HCT116 (cell line): ENCODE results near the gene ADGRL3. TPM values are rescaled to one million over a fixed set of nuclear protein-coding genes. Genes with fewer than 3 reads are reported as not detected.

Experiments
- ATAC-seq: fragments of 200-7000 bp; cut with Tn5 transposase; 2 replicates; pipeline ENCODE4 v1.9.1; 2020; ENCODE audit warnings: mild to moderate bottlenecking, moderate library complexity
- BruUV-seq: library from RNA; stranded (reverse); fragments of 400-500 nt; replicated peaks from 2 replicates; lab custom pipeline; 2021; lab: Mats Ljungman, UMichigan
- CTCF ChIA-PET: fragments of 300-600 bp; sonication (Branson Sonifier 250); formaldehyde crosslinking; loops from one replicate; lab custom pipeline; 2021; ENCODE audit warnings: antibody characterized with exemption; lab: Charles Lee
- POLR2A ChIA-PET: fragments of 300-600, 350-600 bp; sonication (Branson Sonifier 250); formaldehyde crosslinking; loops from one replicate; lab custom pipeline; 2021; ENCODE audit warnings: antibody characterized with exemption; lab: Charles Lee
- RAD21 ChIA-PET, 2 experiments: fragments of 300-600 bp; sonication (Branson Sonifier 250); formaldehyde crosslinking; loops; one replicate each; lab custom pipeline; 2023; ENCODE audit warnings: low total read pairs in 2 of 2; ENCODE audit not compliant: uncharacterized antibody in 2 of 2, unreplicated experiment in 2 of 2, low non-redundant PET in 1 of 2; lab: Charles Lee
- DNase-seq: peaks from one replicate; pipeline ENCODE4 v3.0.0-alpha.2; 2010; ENCODE audit warnings: low read depth, low spot score
- H2AFZ ChIP-seq: fragments of 200-600 bp; shearing (Covaris generic), sonication (generic); 2 replicates; pipeline ENCODE4 v1.6.1; 2017; ENCODE audit warnings: low read depth, mixed run types, mixed read lengths, antibody characterized with exemption, low read length; ENCODE audit not compliant: poor library complexity, severe bottlenecking
- H3K27ac ChIP-seq: 2 replicates; pipeline ENCODE4 v1.5.1; 2012; ENCODE audit warnings: low read depth, low read length
- H3K27me3 ChIP-seq: fragments of 200-600 bp; sonication (generic); 2 replicates; pipeline ENCODE4 v1.6.1; 2016; ENCODE audit warnings: mixed run types, low read length, mixed read lengths; ENCODE audit not compliant: insufficient read depth
- H3K36me3 ChIP-seq, 2 experiments: fragments of 200-500 bp in 1 of 2; fragments of 200-600 bp in 1 of 2; sonication (Bioruptor generic) in 1 of 2; sonication (generic) in 1 of 2; 2 replicates each; pipeline versions ENCODE4 v1.5.1 to v1.6.1; 2014 to 2016; ENCODE audit warnings: low read length in 2 of 2, inconsistent platforms in 1 of 2, mixed read lengths in 1 of 2, mixed run types in 1 of 2; ENCODE audit not compliant: insufficient read depth in 2 of 2, control insufficient read depth in 1 of 2
- H3K4me1 ChIP-seq, 2 experiments: fragments of 200-600 bp in 1 of 2; sonication (generic) in 1 of 2; 2 replicates each; pipeline versions ENCODE4 v1.5.1 to v1.6.1; 2012 to 2017; ENCODE audit warnings: low read length in 2 of 2, inconsistent platforms in 1 of 2, mild to moderate bottlenecking in 1 of 2, mixed read lengths in 1 of 2, mixed run types in 1 of 2, moderate library complexity in 1 of 2; ENCODE audit not compliant: insufficient read depth in 2 of 2, control insufficient read depth in 1 of 2
- H3K4me2 ChIP-seq: fragments of 200-600 bp; sonication (generic); 2 replicates; pipeline ENCODE4 v1.6.1; 2017; ENCODE audit warnings: mixed run types, low read length, mixed read lengths
- H3K4me3 ChIP-seq, 2 experiments: fragments of 200-600 bp in 1 of 2; sonication (generic) in 1 of 2; replicated peaks in 1 of 2; 2 replicates each; pipeline ENCODE4 v1.5.1; 2011 to 2016; ENCODE audit warnings: low read length in 2 of 2, control low read depth in 1 of 2, low read depth in 1 of 2, mild to moderate bottlenecking in 1 of 2, mixed read lengths in 1 of 2, mixed run types in 1 of 2
- H3K79me2 ChIP-seq: fragments of 200-600 bp; sonication (generic); 2 replicates; pipeline ENCODE4 v1.6.1; 2017; ENCODE audit warnings: mild to moderate bottlenecking, mixed run types, low read length, moderate library complexity, mixed read lengths; ENCODE audit not compliant: insufficient read depth
- H3K9ac ChIP-seq: fragments of 200-600 bp; sonication (generic); 2 replicates; pipeline ENCODE4 v1.6.1; 2016; ENCODE audit warnings: low read length, mixed read lengths
- H3K9me2 ChIP-seq: fragments of 200-600 bp; sonication (generic), shearing (Covaris generic); 2 replicates; pipeline ENCODE4 v1.6.1; 2017; ENCODE audit warnings: mixed run types, mild to moderate bottlenecking, moderate library complexity; ENCODE audit not compliant: insufficient read depth
- H3K9me3 ChIP-seq, 2 experiments: fragments of 200-500 bp in 1 of 2; fragments of 200-600 bp in 1 of 2; sonication (Bioruptor generic) in 1 of 2; sonication (generic) in 1 of 2; 2 replicates each; pipeline ENCODE4 v1.6.1; 2014 to 2017; ENCODE audit warnings: low read length in 2 of 2, mixed read lengths in 2 of 2, inconsistent platforms in 1 of 2, low read depth in 1 of 2, mild to moderate bottlenecking in 1 of 2, mixed run types in 1 of 2, moderate library complexity in 1 of 2; ENCODE audit not compliant: control insufficient read depth in 1 of 2, insufficient read depth in 1 of 2
- H4K20me1 ChIP-seq: fragments of 200-600 bp; sonication (generic), shearing (Covaris generic); 2 replicates; pipeline ENCODE4 v1.6.1; 2017; ENCODE audit warnings: mixed run types, mild to moderate bottlenecking, moderate library complexity; ENCODE audit not compliant: insufficient read depth
- CEBPB ChIP-seq: IDR thresholded peaks from 2 replicates; pipeline ENCODE4 v1.6.1; 2012; ENCODE audit warnings: low read depth
- EGR1 ChIP-seq: IDR thresholded peaks from 2 replicates; pipeline ENCODE4 v1.6.1; 2012; ENCODE audit warnings: low read depth
- EZH2 ChIP-seq: fragments of 200-600 bp; sonication (generic); IDR thresholded peaks from 2 replicates; pipeline ENCODE4 v1.6.1; 2017; ENCODE audit warnings: antibody characterized with exemption, mixed run types
- EZH2phosphoT487 ChIP-seq: fragments of 200-600 bp; IDR thresholded peaks from 2 replicates; pipeline ENCODE4 v1.6.1; 2018; ENCODE audit warnings: antibody characterized with exemption, borderline replicate concordance
- JUND ChIP-seq: IDR thresholded peaks from 2 replicates; pipeline ENCODE4 v1.6.1; 2012
- REST ChIP-seq: IDR thresholded peaks from 2 replicates; pipeline ENCODE4 v1.6.1; 2012; ENCODE audit warnings: low read depth
- SIN3A ChIP-seq: IDR thresholded peaks from 2 replicates; pipeline ENCODE4 v1.6.1; 2012; ENCODE audit warnings: low read depth
- SRF ChIP-seq: IDR thresholded peaks from 2 replicates; pipeline ENCODE4 v1.6.1; 2012; ENCODE audit warnings: low read depth
- YY1 ChIP-seq: IDR thresholded peaks from 2 replicates; pipeline ENCODE4 v1.6.1; 2011; ENCODE audit warnings: low read length, low read depth, moderate library complexity, mild to moderate bottlenecking; ENCODE audit not compliant: insufficient replicate concordance; ENCODE audit errors: extremely low read depth
- ZFX ChIP-seq: fragments of 450-650 bp; IDR thresholded peaks from 2 replicates; pipeline ENCODE4 v1.6.1; 2017
- intact Hi-C: fragments of 100-400 bp; cut with micrococcal nuclease; formaldehyde crosslinking; loops from 2 replicates; pipeline ENCODE4 v1.10.0; 2022
- total RNA-seq: library from RNA; stranded (reverse); gene quantifications from one replicate; pipeline ENCODE4 v1.2.1, GENCODE V29; 2021; ENCODE audit not compliant: unreplicated experiment
- TF ChIP-seq, protein P1 (sequence below): IDR thresholded peaks from 2 replicates; pipeline ENCODE4 v1.6.1; 2011; ENCODE audit warnings: mild to moderate bottlenecking, low read length, moderate library complexity; ENCODE audit not compliant: insufficient replicate concordance; ENCODE audit errors: extremely low read depth

The ADGRL3 gene
- total RNA-seq, 1 experiment from 2014 or later = not detected

GRCh38 chr4:61860376-61860775 lies 660.2 kb downstream of the ADGRL3 start:
- Histone ChIP-seq H3K79me2 (no peaks in the 10 kb centered on the region), H3K27ac (no peak overlapping the region), H3K4me2 (no peak overlapping the region), H3K27me3 (no peaks in the 10 kb centered on the region), H3K9ac (no peak overlapping the region), H2AFZ (no peak overlapping the region), H3K4me1 (no peaks in the 10 kb centered on the region), H3K9me3 (peaks cover 4 to 24% of the 10 kb centered on the region in 2 experiments; a peak in 2 of 4 replicates), H3K36me3 (no peaks in the 10 kb centered on the region), H4K20me1 (no peaks in the 10 kb centered on the region), H3K4me3 (no peak overlapping the region), H3K9me2 (no peaks in the 10 kb centered on the region)
- ChIA-PET POLR2A (no interaction called here), RAD21 (no interaction called here), CTCF (no interaction called here)
- DNase-seq (no peak), ATAC-seq (no peak)
- no peak for TF ChIP-seq CEBPB
- no peak for TF ChIP-seq ZFX
- no peak for TF ChIP-seq SRF
- no peak for TF ChIP-seq EZH2phosphoT487
- TF ChIP-seq, protein P1, sequence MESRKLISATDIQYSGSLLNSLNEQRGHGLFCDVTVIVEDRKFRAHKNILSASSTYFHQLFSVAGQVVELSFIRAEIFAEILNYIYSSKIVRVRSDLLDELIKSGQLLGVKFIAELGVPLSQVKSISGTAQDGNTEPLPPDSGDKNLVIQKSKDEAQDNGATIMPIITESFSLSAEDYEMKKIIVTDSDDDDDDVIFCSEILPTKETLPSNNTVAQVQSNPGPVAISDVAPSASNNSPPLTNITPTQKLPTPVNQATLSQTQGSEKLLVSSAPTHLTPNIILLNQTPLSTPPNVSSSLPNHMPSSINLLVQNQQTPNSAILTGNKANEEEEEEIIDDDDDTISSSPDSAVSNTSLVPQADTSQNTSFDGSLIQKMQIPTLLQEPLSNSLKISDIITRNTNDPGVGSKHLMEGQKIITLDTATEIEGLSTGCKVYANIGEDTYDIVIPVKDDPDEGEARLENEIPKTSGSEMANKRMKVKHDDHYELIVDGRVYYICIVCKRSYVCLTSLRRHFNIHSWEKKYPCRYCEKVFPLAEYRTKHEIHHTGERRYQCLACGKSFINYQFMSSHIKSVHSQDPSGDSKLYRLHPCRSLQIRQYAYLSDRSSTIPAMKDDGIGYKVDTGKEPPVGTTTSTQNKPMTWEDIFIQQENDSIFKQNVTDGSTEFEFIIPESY = no peak
- TF ChIP-seq EGR1 = no peak
- no peak for TF ChIP-seq YY1
- TF ChIP-seq SIN3A = no peak
- TF ChIP-seq EZH2 = no peak
- no peak for TF ChIP-seq JUND
- no peak for TF ChIP-seq REST
- intact Hi-C loops = no loop called here
- no TSS peak for BruUV-seq
